ENCODE measurements around the gene CORO1A.
"Not testable (repeated sequence)": the region's sequence is repeated elsewhere in the genome, so short reads cannot be mapped to it uniquely, and the experiment has no call there.

Gene CORO1A

GRCh38 chr16:30173054-30173453 lies 10.3 kb upstream of the CORO1A start:
- no peak for FAIRE-seq

DNA sequence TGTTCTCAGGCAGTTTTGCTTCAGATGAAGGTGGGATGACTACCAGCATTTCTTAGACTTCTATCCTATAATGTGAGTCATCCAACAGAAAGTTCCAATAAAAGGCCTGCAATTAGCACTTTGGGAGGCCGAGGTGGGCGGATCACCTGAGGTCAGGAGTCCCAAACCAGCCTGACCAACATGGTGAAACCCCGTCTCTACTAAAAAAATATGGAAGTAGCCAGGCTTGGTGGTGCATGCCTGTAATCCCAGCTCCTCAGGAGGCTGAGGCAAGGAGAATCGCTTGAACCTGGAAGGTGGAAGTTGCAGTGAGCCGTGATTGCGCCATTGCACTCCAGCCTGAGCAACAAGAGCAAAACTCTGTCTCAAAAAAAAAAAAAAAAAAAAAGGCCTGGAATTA lies 6.5 kb upstream of the CORO1A start:
- not testable (repeated sequence) for FAIRE-seq

GRCh38 chr16:30179195-30179594 lies 4.2 kb upstream of the CORO1A start:
- no peak for FAIRE-seq

GRCh38 chr16:30179931-30180330 lies 3.5 kb upstream of the CORO1A start:
- no peak for FAIRE-seq

DNA sequence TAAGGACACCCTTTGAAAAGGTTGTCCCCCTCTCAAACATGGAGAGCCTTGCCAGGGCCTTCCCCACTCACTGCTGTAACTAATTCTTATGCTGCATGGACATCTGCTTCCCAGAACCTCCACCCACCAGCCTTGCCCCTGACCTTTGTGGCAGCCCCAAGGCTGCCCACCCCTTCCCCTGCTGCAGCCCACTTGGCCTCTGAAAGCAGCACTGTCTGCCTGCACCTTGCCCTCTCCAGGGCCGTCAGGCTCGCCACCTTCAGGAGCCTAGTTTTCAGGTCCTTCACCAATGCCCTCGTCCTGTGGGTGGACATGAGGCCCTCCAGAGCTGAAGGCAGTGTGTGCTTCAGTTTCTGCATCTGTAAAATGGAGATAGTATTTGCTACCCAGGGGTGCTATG lies 2.7 kb upstream of the CORO1A start:
- FAIRE-seq = no peak

GRCh38 chr16:30184096-30184890 lies 891 bp downstream of the CORO1A start:
- FAIRE-seq = no peak

DNA sequence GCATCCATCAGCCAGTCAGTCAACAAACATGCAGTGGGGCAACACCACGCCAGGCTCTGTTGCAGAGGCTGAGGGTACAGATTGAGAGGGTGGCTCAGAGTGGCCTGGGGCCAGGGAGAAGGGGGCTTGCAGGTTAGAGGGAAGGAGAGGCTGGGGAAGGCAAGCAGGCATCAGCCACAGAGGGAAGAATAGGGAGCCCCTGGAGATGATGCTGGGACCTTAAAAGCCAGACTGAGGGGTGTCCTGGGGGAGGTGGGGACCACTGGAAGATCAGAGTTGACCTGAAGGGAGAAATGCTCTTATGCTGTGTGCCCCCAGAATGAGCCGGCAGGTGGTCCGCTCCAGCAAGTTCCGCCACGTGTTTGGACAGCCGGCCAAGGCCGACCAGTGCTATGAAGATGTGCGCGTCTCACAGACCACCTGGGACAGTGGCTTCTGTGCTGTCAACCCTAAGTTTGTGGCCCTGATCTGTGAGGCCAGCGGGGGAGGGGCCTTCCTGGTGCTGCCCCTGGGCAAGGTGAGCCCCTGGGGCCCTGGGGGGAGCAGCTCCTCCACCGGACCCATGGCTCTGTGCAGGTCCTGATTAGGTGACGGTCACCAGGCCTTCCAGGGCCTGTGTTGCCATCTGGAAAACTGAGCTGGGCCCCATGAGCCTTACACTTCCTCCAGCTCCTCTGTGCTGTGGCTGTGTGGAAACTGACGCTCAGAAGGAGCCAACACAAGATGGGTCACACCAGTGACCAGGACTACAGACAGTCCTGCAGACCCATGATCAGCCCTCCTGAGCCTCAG lies 1.7 kb downstream of the CORO1A start:
- FAIRE-seq = no peak

- FAIRE-seq = no peak
These were observed 2.5 kb downstream of the CORO1A start for GRCh38 chr16:30185683-30186421.

GRCh38 chr16:30186444-30186781 lies 3.0 kb downstream of the CORO1A start:
- FAIRE-seq = no peak

DNA sequence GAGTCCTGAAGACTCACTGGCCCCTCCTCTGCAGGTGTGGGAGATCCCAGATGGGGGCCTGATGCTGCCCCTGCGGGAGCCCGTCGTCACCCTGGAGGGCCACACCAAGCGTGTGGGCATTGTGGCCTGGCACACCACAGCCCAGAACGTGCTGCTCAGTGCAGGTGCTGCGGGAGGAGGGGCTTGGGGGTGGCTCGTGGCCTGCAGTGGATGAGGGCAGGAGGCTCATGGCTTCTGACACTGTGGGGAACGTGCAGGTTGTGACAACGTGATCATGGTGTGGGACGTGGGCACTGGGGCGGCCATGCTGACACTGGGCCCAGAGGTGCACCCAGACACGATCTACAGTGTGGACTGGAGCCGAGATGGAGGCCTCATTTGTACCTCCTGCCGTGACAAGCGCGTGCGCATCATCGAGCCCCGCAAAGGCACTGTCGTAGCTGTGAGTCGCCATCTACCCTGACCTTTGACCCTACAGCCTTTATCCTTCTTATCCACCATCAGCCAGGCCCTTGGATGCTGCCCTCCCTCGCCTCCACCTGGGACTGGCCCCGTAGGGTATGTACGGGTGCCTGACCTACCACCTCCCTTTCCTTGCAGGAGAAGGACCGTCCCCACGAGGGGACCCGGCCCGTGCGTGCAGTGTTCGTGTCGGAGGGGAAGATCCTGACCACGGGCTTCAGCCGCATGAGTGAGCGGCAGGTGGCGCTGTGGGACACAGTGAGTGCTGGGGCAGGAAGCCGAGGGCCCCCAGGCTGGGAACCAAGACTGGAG lies 3.6 kb downstream of the CORO1A start:
- no peak for FAIRE-seq

- FAIRE-seq = no peak
These were observed 4.1 kb downstream of the CORO1A start for GRCh38 chr16:30187556-30187865.

DNA sequence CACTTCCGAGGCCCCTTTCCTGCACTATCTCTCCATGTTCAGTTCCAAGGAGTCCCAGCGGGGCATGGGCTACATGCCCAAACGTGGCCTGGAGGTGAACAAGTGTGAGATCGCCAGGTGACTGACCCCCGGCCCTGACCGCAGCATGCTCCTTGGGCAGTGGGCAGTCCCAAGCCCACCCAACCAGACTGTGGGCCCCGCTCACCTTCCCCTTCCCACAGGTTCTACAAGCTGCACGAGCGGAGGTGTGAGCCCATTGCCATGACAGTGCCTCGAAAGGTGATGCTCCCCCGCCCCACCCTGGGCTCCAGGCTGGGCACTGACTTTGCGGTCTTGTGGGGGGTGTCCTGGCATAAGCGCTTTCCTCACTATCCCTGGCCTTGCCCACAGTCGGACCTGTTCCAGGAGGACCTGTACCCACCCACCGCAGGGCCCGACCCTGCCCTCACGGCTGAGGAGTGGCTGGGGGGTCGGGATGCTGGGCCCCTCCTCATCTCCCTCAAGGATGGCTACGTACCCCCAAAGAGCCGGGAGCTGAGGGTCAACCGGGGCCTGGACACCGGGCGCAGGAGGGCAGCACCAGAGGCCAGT lies 4.7 kb downstream of the CORO1A start:
- FAIRE-seq = no peak

GRCh38 chr16:30191158-30191557 lies 7.8 kb downstream of the CORO1A start:
- FAIRE-seq = not testable (repeated sequence)

- not testable (repeated sequence) for FAIRE-seq
These were observed 9.7 kb downstream of the CORO1A start for GRCh38 chr16:30193098-30193497.

GRCh38 chr16:30193615-30194014 lies 10.2 kb downstream of the CORO1A start, which contains the start of the genes BOLA2B and SLX1A:
BOLA2B (minus strand) TSS chr16:30193666; CDS start chr16:30193595, 71 bp downstream.
SLX1A (plus strand) TSS chr16:30193875; CDS start chr16:30194085, 210 bp downstream.
- FAIRE-seq = peak; percentile 98

DNA sequence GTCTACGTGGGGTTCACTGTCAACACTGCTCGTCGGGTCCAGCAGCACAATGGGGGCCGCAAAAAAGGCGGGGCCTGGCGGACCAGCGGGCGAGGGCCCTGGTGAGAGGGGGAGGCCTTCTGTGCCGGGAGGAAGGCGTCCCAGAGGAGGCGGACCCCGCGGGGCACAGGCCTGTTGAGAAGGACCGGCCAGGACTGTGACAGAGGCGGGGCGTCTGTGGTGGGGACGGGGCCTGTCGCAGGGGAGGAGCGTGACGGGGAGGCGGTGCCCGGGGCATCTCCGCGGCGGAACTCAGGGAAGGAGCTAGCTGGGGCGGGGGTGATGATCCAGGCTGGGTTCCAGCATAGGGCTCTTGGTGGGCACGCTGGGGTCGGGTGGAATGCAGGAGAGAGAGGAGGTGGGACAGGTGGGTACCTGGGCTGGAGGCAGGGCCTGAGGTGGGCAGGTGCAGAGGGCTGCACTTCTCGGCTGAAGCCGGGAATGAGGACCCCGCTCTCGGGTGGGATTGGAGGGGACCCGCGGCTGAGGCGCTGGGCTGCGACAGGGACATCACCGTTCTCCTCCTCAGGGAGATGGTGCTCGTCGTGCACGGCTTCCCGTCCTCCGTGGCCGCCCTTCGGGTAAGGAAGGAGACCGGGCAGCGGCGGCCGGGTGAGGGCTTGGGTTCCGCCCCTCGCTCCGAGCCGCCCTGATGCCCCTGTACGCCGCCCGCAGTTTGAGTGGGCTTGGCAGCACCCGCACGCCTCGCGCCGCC lies 10.9 kb downstream of the CORO1A start:
- FAIRE-seq = not testable (repeated sequence)

- not testable (repeated sequence) for FAIRE-seq
These were observed 13.6 kb downstream of the CORO1A start for GRCh38 chr16:30197001-30197400.

DNA sequence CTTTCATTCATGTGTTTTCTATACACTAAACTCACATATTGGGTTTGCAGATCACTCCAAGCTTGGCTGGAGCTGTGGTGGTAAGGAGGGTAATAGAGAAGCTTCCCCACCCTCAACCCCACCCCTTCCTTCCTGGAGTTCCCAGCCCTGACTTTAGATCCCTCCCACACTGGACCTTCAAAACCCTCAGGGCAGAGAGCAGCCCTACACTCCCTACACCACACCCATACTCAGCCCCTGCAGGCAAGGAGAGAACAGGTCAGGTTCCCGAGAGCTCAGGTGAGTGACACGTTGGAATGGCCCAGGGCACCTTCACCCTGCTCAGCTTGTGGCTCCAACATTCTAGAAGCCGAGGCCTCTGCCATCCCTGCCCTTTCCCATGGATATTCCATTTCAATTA lies 15.6 kb downstream of the CORO1A start, which contains the start of gene SULT1A3:
Gene SULT1A3 (plus strand): TSS at position 207 of the 400 bp plus-strand sequence. CDS start 1,474 bp downstream, outside the sequence.
- not testable (repeated sequence) for FAIRE-seq

- not testable (repeated sequence) for FAIRE-seq
These were observed 16.4 kb downstream of the CORO1A start for GRCh38 chr16:30199608-30200343.

- not testable (repeated sequence) for FAIRE-seq
These were observed 22.3 kb downstream of the CORO1A start for GRCh38 chr16:30205541-30206236.

Data from endometrium (tissue), 2 donors.